Umbilical cord (tissue), 2 donors: ENCODE results near the gene HES3. TPM values are rescaled to one million over a fixed set of nuclear protein-coding genes. Genes with fewer than 3 reads are reported as not detected.
A peak's percentile ranks its signal among the peaks of the same experiment; 100 is the strongest.

Experiments used
- DNase-seq: peaks from one replicate; pipeline ENCODE4 v3.0.0-alpha.2; 2015; ENCODE audit warnings: low spot score
- total RNA-seq: library from RNA; depleted of rRNA; stranded (reverse); fragments of >200 nt; gene quantifications from one replicate; pipeline ENCODE4 v1.2.3, GENCODE V29; 2014; ENCODE audit warnings: low replicate concordance; ENCODE audit not compliant: insufficient read depth

HES3 gene, protein sequence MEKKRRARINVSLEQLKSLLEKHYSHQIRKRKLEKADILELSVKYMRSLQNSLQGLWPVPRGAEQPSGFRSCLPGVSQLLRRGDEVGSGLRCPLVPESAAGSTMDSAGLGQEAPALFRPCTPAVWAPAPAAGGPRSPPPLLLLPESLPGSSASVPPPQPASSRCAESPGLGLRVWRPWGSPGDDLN
- total RNA-seq: not detected

DNA sequence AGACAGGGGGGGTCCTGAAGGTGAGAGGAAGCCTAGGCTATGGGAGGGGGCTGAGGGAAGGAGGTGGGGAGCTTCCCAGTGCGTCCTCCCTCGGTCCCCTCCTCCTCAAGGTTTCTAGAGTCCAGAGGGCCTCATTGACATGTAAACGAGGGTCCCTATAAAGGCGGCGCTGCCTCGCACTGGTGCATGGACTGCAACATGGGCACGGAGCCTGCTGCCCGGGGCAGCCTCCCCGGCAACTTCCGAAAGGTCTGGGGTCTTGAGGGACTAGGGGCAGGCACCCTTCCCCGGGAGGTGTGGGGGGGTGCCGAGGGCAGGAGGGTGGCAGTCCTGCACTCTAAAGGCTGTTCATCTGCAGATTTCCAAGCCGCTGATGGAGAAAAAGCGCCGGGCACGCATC lies at the start of gene HES3:
HES3 (plus strand) TSS at position 187 of the 400 bp plus-strand sequence; CDS start at position 374, 187 bp downstream.
- no peak for DNase-seq

DNA sequence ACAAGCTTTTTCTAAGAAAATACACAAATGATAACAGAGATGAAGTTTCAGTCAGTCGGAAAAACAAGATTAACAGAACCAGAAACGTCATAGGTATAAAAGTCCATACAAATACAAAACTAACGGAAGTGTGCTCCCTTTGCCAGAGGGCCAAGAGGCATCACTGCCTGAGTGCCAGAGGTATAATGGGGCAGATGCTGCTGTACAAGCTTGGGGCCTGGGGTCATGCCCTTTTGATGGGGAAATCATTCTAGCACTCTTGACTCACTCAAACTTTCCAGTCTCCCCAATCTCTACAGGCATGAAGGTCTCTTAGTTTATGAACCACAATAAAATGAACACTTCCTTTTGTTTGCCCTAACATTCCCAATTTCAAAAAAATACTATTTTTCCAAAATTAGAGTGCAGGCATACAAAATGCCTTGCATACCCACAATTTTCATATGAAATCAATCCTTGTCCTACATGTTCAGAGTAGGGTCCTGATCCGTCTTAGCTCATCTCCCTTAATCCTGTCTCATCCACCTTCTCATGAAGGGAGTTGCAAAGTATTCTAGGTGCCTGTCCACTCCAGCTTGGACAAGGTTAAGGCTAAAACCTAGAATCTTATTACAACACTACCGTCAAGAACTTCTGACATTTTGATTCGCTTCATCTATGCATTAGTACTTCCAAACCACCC lies 46.1 kb upstream of the HES3 start:
- DNase-seq: no peak

DNA sequence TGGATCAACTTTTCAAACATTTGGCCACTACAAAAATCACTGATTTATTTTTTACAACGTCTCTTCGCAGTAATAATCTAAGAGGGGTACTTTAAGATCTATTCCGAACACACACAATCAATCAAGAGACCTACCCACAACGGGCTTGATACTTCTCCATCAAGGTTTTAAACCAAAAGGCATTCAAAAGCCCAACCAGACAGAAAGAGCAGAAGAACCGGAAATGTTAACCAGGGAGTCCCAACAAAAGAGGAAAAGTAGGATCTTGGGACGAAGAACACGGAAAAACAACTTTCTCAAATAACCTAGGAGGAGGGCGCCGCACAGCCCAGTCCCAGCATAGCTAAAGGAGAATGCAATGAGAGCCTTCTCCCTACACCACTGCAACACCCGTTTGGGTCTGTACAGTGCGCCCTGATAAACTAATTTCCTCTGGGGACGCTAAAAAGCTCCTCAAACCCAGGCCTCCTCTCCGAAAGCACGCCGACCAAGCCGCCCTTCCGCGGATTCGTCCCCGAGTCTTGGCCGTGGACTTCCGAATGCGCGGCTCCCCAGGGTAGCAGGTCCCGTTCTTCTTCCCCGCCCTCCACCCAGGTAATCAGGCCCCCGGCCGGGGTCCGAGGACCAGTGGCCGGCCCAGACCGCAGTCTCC lies 45.2 kb upstream of the HES3 start:
- no peak for DNase-seq

DNA sequence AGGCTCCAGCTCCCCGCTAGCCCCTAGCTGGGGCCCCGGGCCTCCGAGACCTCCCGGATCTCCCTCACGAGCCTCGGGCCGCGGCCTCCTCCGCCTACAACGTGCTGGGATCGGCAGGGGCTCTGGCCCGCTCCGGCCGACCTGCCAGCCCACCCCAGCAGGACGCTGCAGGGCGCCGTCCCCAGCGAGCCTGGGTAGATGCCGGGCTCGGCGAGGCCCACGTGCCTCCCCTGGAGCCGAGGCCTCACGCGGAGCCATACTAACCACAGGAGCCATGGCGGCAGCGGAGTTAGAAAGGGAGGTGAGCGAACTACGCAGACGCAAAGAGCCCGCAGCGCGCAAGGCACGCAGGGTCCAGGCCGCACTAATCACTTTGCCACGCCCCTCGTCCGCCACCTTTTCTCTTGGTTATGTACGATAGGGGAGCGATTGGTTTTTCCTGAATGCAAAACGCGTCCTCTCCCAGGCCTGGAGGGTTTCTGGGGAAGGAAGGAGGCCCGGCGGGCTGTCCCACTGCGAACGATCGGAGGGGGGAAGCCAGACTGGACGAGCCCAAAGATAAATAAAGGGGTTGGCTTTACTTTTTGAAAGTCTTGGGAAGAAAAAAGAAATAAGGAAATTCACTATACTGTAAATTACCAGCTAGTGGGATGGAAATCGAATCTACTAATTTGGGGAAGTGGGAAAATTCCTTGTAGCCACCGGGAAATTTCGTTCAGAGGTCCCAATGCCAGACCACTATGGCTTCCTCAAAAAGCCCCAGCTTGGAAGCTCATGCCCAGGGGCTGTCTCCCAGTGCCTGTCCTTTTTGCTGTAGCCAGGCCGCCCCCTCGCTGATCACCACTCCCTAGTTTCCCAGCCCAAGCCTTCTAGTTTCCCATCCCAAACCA lies 44.4 kb upstream of the HES3 start, which contains the start of gene RPL22:
RPL22 (minus strand) TSS at position 298 of the 890 bp plus-strand sequence; CDS start at position 276, 22 bp downstream.
- peak; percentile 100 for DNase-seq

DNA sequence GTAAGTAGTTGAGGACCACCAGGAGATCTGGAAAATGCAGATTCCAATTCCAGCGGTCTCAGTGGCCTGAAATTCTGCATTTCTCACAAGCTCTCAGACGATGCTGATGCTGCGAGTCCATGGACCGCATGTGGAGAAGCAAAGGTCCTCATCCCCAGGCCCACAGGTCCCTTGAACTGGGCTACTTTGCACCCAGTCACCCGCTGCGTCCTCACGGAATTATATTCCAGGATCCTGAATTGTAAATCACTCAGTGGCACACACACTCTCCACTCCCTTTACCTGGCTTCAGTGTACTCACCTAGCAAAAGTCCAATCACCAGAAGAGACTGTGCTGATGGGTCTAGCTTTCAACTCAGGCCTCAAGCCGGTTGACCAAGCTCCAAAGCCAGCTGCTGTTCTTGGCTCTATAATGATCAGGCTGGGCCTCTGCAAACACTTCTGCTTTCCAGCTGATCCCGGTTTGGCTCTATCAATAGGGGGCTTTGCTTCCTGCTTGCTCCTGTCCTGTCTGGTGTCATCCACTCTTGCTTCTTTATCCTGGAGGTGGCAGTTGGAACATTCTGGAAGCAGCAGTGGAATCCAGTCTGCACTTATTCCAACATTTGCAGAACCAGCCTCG lies 43.7 kb upstream of the HES3 start:
- no peak for DNase-seq

DNA sequence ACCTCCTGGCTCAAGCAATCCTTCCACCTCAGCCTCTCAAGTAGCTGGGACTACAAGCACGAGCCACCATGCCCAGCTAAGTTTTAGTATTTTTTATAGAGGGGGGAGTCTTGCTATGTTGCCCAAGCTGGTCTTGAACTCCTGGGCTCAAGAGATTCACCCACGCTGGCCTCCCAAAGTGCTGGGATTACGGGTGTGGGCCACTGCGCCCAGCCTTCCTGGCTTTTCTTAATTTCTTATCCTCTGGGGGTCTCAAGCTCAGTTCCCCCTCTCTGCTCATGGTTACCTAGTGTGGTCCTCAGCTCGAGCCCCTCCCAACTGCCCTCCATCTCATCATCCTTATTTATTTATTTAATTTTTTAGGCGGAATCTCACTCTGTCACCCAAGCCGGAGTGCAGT lies 41.7 kb upstream of the HES3 start:
- no peak for DNase-seq

DNA sequence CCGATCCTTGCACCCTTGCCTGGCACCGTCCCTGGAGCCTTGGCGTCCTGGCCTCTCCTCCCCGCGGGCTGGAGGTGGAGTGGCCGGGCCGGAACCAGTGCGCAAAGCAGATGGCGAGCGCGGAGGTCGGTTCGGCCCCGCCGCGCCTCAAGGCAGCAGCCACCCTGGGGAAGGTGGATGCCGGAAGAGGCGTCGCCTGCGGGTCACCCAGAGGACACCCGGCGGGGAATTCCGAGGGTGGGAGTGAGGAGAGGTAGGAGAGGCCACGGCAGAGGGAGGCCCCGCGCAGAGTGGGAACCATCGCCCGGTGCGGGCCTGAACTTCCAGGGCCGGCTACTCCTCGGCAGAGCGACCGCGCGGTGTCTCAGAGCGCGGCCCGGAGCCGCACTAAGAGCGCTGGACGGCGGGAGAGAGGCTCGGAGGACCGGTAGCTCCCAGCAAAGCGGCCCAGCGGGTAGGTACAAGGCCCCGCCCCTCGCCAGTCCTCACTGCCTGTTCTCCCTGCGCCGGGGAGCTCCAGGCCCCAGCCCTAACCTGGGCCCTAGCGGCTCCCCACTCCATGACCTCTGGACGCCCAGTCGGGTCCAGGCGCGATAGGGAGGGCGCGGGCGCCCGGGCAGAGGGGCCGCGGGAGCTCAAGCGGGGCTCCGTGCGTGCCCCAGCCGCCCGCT lies 38.0 kb upstream of the HES3 start, which contains the start of gene RNF207:
RNF207 (plus strand) TSS at position 271 of the 671 bp plus-strand sequence. CDS start 417 bp downstream, outside the sequence.
- DNase-seq: peak; percentile 76

DNA sequence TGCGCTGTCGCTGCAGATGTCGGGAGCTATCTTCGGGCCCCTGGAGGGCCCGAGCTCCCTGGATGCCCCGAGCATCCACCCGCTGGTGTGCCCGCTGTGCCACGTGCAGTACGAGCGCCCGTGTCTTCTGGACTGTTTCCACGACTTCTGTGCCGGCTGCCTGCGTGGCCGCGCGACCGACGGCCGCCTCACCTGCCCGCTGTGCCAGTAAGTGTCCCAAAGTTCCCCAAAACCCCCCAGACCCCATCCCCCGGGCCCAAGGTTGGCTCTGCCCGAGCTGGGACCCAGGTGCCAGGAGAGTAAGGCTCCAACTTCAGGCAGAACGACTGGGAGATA lies 37.5 kb upstream of the HES3 start:
- DNase-seq: no peak

DNA sequence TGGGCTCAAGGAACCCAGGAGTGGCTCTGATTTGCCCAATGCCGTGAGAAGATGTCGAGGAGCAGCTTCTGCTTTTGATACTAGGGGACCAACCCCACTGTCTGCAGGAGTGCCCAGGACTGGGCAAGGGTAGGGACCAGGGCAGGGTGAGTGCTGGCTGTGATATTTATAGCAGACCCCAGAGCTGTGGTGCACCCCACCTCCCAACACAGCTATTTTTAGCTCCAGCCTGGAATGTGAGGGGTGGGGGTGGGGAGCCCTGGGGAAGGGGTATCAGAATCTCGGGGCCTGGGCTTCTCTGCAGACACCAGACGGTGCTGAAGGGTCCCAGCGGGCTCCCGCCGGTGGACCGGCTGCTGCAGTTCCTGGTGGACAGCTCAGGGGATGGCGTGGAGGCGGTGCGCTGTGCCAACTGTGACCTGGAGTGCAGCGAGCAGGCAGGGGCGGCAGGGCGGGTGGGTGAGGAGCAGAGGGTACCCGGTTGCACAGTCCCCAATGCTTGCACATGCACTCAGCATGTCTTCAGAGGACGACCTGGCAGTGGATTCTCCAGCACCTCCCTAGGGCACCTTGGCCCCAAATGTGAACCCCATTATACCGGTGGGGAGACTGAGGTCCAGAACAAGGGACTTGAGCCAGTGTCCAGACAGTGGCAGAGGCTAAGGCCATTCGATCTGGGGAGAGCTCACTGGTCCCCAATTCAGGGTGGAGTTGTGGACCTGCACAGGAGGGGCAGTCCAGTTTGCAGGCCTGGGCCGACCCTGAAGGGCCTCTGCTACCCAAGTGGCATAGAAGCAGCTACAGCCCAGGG lies 36.7 kb upstream of the HES3 start:
- DNase-seq: no peak

DNA sequence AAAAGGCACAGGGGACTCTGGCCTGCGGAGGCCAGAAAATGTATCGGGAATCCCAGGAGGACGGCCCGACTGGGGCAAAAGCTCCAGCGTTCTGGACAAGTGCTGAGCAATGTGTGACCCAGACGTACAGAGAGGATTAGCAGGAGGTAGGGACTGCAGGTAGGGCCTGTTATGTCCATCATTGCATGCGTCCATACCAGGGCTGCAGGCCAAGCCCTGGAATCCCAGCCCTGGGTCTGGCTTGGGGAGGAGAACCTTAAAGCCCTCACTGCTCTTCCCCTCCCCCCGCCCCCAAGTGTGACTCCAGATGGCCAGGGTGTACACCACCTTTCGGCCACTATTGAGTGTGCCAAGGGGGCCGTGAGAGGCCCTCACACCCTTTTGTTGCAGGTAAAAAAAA lies 36.1 kb upstream of the HES3 start:
- no peak for DNase-seq

DNA sequence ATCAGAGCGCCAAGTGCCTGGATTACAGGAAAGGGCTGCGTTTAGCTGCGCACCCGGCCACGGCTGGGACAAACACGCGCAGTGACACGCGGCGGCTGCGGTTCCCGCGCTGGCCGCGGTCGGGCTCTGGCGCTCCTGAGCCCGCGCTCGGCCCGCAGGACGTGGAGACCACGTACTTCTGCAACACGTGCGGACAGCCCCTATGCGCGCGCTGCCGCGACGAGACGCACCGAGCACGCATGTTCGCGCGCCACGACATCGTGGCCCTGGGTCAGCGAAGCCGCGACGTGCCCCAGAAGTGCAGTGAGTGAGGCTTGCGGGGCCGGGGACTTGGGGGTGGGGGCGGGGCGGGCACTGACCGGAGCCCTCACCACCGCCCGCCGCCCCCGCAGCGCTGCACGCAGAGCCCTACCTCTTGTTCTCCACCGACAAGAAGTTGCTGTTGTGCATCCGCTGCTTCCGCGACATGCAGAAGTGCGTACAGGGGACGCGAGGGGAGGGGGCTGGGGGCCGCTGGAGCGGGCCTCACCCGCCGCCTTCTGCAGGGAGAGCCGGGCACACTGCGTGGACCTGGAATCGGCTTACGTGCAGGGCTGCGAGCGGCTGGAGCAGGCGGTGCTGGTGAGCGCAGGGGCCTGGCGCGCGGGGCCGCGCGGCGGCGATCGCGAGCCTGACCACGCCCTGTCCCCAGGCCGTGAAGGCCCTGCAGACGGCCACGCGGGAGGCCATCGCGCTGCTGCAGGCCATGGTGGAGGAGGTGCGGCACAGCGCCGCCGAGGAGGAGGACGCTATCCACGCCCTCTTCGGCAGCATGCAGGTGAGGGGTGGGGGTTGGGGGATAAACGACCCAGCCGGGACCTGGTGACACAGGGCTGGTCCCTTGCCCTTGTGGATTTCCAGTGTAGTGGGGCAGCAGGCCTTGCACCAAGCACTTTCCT lies 35.0 kb upstream of the HES3 start:
- DNase-seq: peak; percentile 28

DNA sequence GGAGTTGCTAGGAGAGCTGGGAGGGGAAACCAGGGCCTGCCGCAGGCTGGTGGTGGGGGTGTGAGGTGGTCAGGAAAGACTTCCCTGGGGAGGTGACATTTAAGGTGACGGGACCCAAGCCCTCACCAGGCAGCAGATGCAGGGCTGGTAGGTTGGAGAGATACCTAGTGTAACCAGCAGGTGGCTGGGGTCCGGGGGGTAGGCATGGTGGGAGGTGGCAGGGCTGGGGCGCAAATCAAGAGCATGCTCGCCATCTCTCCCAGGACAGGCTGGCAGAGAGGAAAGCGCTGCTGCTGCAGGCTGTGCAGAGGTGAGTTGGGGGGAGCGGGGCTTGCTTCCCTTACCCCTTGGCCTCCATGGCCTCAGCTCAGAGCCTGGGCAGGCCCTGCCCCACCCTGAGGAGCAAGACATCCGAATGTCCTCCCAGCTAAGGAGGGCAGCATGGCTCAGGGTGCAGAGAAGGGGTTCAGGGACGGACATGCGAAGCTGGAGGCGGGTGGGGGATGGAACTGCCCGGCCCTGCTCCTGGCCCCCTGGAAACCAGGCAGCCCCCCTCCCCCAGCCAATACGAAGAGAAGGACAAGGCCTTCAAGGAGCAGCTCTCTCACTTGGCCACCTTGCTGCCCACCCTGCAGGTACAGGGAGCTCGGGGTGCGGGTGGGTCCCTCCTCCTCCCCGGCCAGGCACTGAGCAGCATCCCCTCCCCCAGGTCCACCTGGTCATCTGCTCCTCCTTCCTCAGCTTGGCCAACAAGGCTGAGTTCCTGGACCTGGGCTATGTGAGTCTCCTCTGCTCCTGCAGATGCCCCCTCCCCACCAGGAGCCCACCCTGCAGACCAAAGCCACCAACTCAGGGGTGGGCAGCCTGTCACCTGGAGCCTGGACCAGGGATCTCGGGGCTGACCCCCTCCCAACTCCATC lies 34.1 kb upstream of the HES3 start:
- no peak for DNase-seq

DNA sequence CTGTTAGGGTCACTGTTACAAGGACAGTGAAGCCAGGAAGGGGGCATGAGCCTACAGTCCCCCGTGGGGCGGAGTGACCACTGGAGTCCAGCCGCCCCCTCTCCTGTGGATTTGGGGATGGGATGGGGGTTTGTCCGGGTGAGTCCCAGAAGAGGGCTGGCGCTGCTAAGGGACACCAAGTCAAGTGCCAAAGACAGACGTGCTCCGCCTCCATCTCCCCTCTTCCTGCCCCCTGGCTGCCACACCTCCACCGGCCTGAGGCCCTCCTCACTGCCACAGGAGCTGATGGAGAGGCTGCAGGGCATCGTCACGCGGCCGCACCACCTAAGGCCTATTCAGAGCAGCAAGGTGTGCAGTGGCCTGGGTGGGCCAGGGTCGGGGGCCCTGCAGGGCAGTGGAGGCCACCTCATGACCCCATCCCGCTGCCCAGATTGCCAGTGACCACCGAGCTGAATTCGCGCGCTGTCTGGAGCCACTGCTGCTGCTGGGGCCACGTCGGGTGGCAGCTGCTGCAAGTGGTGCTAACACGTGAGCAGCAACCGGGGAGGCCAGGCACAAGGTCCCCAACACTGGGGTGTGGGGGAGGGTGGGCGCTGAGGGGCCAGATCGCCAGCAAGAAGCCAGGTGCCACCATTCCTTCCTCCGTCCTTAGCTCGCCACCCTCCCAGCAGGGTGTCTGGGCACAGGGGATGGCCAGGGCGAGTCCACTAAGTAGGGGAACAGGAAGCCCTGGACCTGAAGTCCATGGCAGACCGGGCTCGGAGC lies 33.2 kb upstream of the HES3 start:
- DNase-seq: no peak

DNA sequence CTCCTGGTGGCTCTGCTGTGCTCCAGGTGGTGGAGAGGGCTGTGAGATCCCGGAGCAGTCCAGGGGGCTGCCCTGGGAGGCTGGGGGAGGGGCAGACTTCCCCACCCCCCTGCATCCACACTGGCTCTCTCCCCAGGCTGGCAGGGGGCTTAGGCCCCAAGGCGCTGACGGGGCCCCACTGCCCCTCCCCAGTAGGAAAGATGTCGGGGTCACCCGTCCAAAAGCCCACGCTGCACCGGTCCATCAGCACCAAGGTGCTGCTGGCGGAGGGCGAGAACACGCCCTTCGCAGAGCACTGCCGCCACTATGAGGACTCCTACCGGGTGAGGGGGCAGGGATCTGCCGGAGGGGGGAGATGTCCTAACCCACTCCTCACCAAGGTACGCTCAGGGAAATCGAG lies 32.2 kb upstream of the HES3 start:
- no peak for DNase-seq

DNA sequence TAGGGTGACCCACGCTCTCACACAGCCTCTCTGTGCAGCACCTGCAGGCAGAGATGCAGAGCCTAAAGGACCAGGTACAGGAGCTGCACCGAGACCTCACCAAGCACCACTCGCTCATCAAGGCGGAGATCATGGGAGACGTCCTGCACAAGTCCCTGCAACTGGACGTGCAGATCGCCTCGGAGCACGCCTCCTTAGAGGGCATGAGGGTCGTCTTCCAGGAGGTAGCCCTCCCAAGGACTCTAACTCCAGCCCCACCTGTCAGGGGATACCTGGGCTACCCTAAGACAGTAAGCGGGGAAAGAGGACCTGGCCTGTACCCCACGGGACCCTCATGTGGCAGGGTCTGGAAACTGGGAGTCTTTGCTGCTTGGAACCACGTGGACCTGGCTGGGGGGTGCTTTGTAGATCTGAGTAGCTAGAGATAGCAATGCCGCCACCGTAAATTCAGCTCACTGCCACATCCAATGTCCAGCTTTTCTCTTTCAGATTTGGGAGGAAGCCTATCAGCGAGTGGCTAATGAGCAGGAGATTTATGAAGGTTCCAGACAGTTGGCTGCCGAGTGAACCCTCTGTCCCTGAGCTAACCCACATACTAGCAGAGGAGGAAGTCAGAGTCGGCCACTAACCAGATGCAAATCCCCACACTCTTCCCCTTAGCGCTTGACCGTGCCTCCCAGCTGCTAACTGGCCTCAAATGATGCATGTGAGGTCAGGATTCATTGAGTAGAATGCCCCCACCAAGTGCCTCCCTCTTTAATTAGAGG lies 31.6 kb upstream of the HES3 start:
- DNase-seq: no peak
